VCaP (cell line): ENCODE results near the gene GCNT1.

Experiments
- H3K27ac ChIP-seq: fragments of 450-650 bp; 2 replicates; pipeline ENCODE4 v1.5.1; 2017
- CTCF ChIP-seq: fragments of 450-650 bp; conservative IDR thresholded peaks from 2 replicates; pipeline ENCODE4 v1.5.1; 2017; ENCODE audit warnings: mild to moderate bottlenecking, moderate library complexity

The GCNT1 gene

GRCh38 chr9:76459694-76460635, 983 bp downstream of the GCNT1 start:
- peak; percentile 72 for TF ChIP-seq CTCF
- H3K27ac ChIP-seq, result peak overlapping the region; percentile 73

- H3K27ac ChIP-seq, result no peak overlapping the region
- TF ChIP-seq CTCF, result no peak
These were observed 3.1 kb downstream of the GCNT1 start for GRCh38 chr9:76462126-76462525.

- TF ChIP-seq CTCF, result no peak
- H3K27ac ChIP-seq, result no peak overlapping the region
These were observed 4.2 kb downstream of the GCNT1 start for GRCh38 chr9:76463211-76463610.

GRCh38 chr9:76464706-76465105, 5.7 kb downstream of the GCNT1 start:
- H3K27ac ChIP-seq, result no peak overlapping the region
- TF ChIP-seq CTCF, result no peak

- no peak for TF ChIP-seq CTCF
These were observed 6.7 kb downstream of the GCNT1 start for GRCh38 chr9:76465442-76466298.

GRCh38 chr9:76466299-76466605, 7.3 kb downstream of the GCNT1 start:
- no peak overlapping the region for H3K27ac ChIP-seq
- TF ChIP-seq CTCF, result no peak

More at GRCh38 chr9:76465442-76466298, 6.7 kb downstream of the GCNT1 start:
- H3K27ac ChIP-seq, result no peak overlapping the region

GRCh38 chr9:76474419-76474818, 15.4 kb downstream of the GCNT1 start:
- no peak overlapping the region for H3K27ac ChIP-seq
- TF ChIP-seq CTCF, result no peak
